HG02884 (cell line): ENCODE data around the gene RNU2-1.
"Not testable (repeated sequence)": the region's sequence is repeated elsewhere in the genome, so short reads cannot be mapped to it uniquely, and the experiment has no call there.

Experiments
- ATAC-seq: cut with Tn5 transposase; IDR thresholded peaks from one replicate; pipeline ENCODE4 v1.9.1; 2021; ENCODE audit warnings: mild to moderate bottlenecking, moderate library complexity; ENCODE audit not compliant: unreplicated experiment

The RNU2-1 gene

GRCh38 chr17:43233877-43234276 lies at the start of gene RNU2-1:
Gene RNU2-1 (minus strand): TSS chr17:43233977.
- ATAC-seq: not testable (repeated sequence)

- ATAC-seq: not testable (repeated sequence)
Observed at GRCh38 chr17:43272914-43273313, 39.1 kb upstream of the RNU2-1 start.

- ATAC-seq: not testable (repeated sequence)
Observed at GRCh38 chr17:43272483-43272882, 38.7 kb upstream of the RNU2-1 start.

GRCh38 chr17:43270552-43271504 lies 37.1 kb upstream of the RNU2-1 start:
- not testable (repeated sequence) for ATAC-seq

GRCh38 chr17:43246456-43246855 lies 12.7 kb upstream of the RNU2-1 start:
- not testable (repeated sequence) for ATAC-seq

- ATAC-seq: not testable (repeated sequence)
Observed at GRCh38 chr17:43240596-43241352, 7.0 kb upstream of the RNU2-1 start.

- not testable (repeated sequence) for ATAC-seq
Observed at GRCh38 chr17:43239597-43239996, 5.8 kb upstream of the RNU2-1 start.

- ATAC-seq: not testable (repeated sequence)
Observed at GRCh38 chr17:43233263-43233662, 514 bp downstream of the RNU2-1 start.

GRCh38 chr17:43232021-43232699 lies 1.6 kb downstream of the RNU2-1 start:
- ATAC-seq: not testable (repeated sequence)

- not testable (repeated sequence) for ATAC-seq
Observed at GRCh38 chr17:43231205-43232020, 2.4 kb downstream of the RNU2-1 start.

- not testable (repeated sequence) for ATAC-seq
Observed at GRCh38 chr17:43228020-43228782, 5.6 kb downstream of the RNU2-1 start, which contains the start of gene CCDC200. Gene CCDC200 (minus strand): TSS chr17:43228623. CDS start chr17:43228554, 69 bp downstream.

- no peak for ATAC-seq
Observed at GRCh38 chr17:43226393-43226792, 7.4 kb downstream of the RNU2-1 start.

- no peak for ATAC-seq
Observed at GRCh38 chr17:43224146-43224705, 9.6 kb downstream of the RNU2-1 start.

GRCh38 chr17:43220511-43221125 lies 13.2 kb downstream of the RNU2-1 start:
- ATAC-seq: no peak

- no peak for ATAC-seq
Observed at GRCh38 chr17:43219746-43220380, 13.9 kb downstream of the RNU2-1 start.

GRCh38 chr17:43219001-43219400 lies 14.8 kb downstream of the RNU2-1 start:
- ATAC-seq: no peak

GRCh38 chr17:43217614-43218087 lies 16.1 kb downstream of the RNU2-1 start:
- no peak for ATAC-seq
